HEK293 (cell line): ENCODE data around the gene PRPF4.

Experiments
- GLI2 ChIP-seq: fragments of 450-650 bp; formaldehyde crosslinking; IDR thresholded peaks from 2 replicates; pipeline ENCODE4; 2017; ENCODE audit warnings: missing biosample characterization, missing genetic modification characterization, low read depth, borderline replicate concordance
- HOXC10 ChIP-seq: sonication (generic); formaldehyde crosslinking; IDR thresholded peaks from 2 replicates; pipeline ENCODE4 v1.8.1; 2023; ENCODE audit warnings: mild to moderate bottlenecking, missing genetic modification reagents
- MEIS1 ChIP-seq: sonication (generic); formaldehyde crosslinking; IDR thresholded peaks from 2 replicates; pipeline ENCODE4 v1.8.1; 2022; ENCODE audit warnings: missing genetic modification reagents, mild to moderate bottlenecking, borderline replicate concordance
- PRDM1 ChIP-seq: fragments of 450-650 bp; formaldehyde crosslinking; IDR thresholded peaks from 2 replicates; pipeline ENCODE4; 2016; ENCODE audit warnings: missing biosample characterization, missing genetic modification characterization
- PRDM10 ChIP-seq: fragments of 450-650 bp; formaldehyde crosslinking; IDR thresholded peaks from 2 replicates; pipeline ENCODE4 v1.5.1; 2016; ENCODE audit warnings: missing biosample characterization, missing genetic modification characterization
- RBAK ChIP-seq: fragments of 450-650 bp; formaldehyde crosslinking; IDR thresholded peaks from 2 replicates; pipeline ENCODE4 v1.5.1; 2016; ENCODE audit warnings: missing biosample characterization, missing genetic modification characterization
- SCRT1 ChIP-seq: fragments of 450-650 bp; formaldehyde crosslinking; IDR thresholded peaks from 2 replicates; pipeline ENCODE4 v1.5.1; 2016; ENCODE audit warnings: missing biosample characterization, missing genetic modification characterization, borderline replicate concordance
- TRIM28 ChIP-seq: IDR thresholded peaks from 2 replicates; pipeline ENCODE4 v1.6.1; 2011; ENCODE audit warnings: low read length, control low read depth, borderline replicate concordance
- ZBTB11 ChIP-seq: fragments of 450-650 bp; formaldehyde crosslinking; conservative IDR thresholded peaks from 2 replicates; pipeline ENCODE4 v1.5.1; 2016; ENCODE audit warnings: low read depth, missing biosample characterization, missing genetic modification characterization
- ZBTB49 ChIP-seq: fragments of 450-650 bp; formaldehyde crosslinking; IDR thresholded peaks from 2 replicates; pipeline ENCODE4 v1.5.1; 2016; ENCODE audit warnings: missing biosample characterization, missing genetic modification characterization, low read depth
- ZBTB7A ChIP-seq: fragments of 450-650 bp; formaldehyde crosslinking; IDR thresholded peaks from 2 replicates; pipeline ENCODE4 v1.5.1; 2016; ENCODE audit warnings: low read depth, missing biosample characterization, missing genetic modification characterization
- ZNF132 ChIP-seq: fragments of 450-650 bp; formaldehyde crosslinking; IDR thresholded peaks from 2 replicates; pipeline ENCODE4 v1.5.1; 2017; ENCODE audit warnings: missing biosample characterization, missing genetic modification characterization, borderline replicate concordance
- ZNF16 ChIP-seq: fragments of 450-650 bp; formaldehyde crosslinking; IDR thresholded peaks from 2 replicates; pipeline ENCODE4 v1.5.1; 2016; ENCODE audit warnings: low read depth, missing biosample characterization, missing genetic modification characterization
- ZNF423 ChIP-seq: fragments of 450-650 bp; formaldehyde crosslinking; IDR thresholded peaks from 2 replicates; pipeline ENCODE4 v1.5.1; 2016; ENCODE audit warnings: missing biosample characterization, missing genetic modification characterization
- ZNF449 ChIP-seq: fragments of 450-650 bp; formaldehyde crosslinking; IDR thresholded peaks from 2 replicates; pipeline ENCODE4 v1.5.1; 2017; ENCODE audit warnings: missing biosample characterization, mild to moderate bottlenecking, missing genetic modification characterization, moderate library complexity
- ZNF544 ChIP-seq: fragments of 450-650 bp; formaldehyde crosslinking; IDR thresholded peaks from 2 replicates; pipeline ENCODE4 v1.5.0; 2017; ENCODE audit warnings: missing biosample characterization, missing genetic modification characterization
- ZNF549 ChIP-seq: fragments of 450-650 bp; IDR thresholded peaks from 2 replicates; pipeline ENCODE4 v1.5.1; 2018; ENCODE audit warnings: missing biosample characterization, missing genetic modification characterization, mild to moderate bottlenecking, inconsistent platforms, moderate library complexity
- ZNF561 ChIP-seq: fragments of 450-650 bp; IDR thresholded peaks from 2 replicates; pipeline ENCODE4 v1.5.1; 2018; ENCODE audit warnings: missing biosample characterization, missing genetic modification characterization, borderline replicate concordance
- ZNF626 ChIP-seq: fragments of 450-650 bp; sonication (Bioruptor Pico); formaldehyde crosslinking; IDR thresholded peaks from 2 replicates; pipeline ENCODE4 v1.5.1; 2018; ENCODE audit warnings: missing biosample characterization, missing genetic modification characterization, inconsistent platforms
- ZNF639 ChIP-seq: fragments of 450-650 bp; formaldehyde crosslinking; IDR thresholded peaks from 2 replicates; pipeline ENCODE4 v1.5.1; 2016; ENCODE audit warnings: missing biosample characterization, missing genetic modification characterization
- ZNF654 ChIP-seq: fragments of 450-650 bp; formaldehyde crosslinking; IDR thresholded peaks from 2 replicates; pipeline ENCODE4 v1.5.1; 2016; ENCODE audit warnings: low read depth, missing biosample characterization, missing genetic modification characterization
- ZNF701 ChIP-seq: fragments of 450-650 bp; formaldehyde crosslinking; IDR thresholded peaks from 2 replicates; pipeline ENCODE4 v1.5.1; 2016; ENCODE audit warnings: missing biosample characterization, missing genetic modification characterization
- ZNF76 ChIP-seq: fragments of 450-650 bp; formaldehyde crosslinking; IDR thresholded peaks from 2 replicates; pipeline ENCODE4; 2016; ENCODE audit warnings: low read depth, missing biosample characterization, missing genetic modification characterization, borderline replicate concordance
- TF ChIP-seq, protein P1 (sequence below): sonication (generic); formaldehyde crosslinking; IDR thresholded peaks from 2 replicates; pipeline ENCODE4 v1.8.1; 2022; ENCODE audit warnings: mild to moderate bottlenecking, moderate library complexity, missing genetic modification reagents

The PRPF4 gene

DNA sequence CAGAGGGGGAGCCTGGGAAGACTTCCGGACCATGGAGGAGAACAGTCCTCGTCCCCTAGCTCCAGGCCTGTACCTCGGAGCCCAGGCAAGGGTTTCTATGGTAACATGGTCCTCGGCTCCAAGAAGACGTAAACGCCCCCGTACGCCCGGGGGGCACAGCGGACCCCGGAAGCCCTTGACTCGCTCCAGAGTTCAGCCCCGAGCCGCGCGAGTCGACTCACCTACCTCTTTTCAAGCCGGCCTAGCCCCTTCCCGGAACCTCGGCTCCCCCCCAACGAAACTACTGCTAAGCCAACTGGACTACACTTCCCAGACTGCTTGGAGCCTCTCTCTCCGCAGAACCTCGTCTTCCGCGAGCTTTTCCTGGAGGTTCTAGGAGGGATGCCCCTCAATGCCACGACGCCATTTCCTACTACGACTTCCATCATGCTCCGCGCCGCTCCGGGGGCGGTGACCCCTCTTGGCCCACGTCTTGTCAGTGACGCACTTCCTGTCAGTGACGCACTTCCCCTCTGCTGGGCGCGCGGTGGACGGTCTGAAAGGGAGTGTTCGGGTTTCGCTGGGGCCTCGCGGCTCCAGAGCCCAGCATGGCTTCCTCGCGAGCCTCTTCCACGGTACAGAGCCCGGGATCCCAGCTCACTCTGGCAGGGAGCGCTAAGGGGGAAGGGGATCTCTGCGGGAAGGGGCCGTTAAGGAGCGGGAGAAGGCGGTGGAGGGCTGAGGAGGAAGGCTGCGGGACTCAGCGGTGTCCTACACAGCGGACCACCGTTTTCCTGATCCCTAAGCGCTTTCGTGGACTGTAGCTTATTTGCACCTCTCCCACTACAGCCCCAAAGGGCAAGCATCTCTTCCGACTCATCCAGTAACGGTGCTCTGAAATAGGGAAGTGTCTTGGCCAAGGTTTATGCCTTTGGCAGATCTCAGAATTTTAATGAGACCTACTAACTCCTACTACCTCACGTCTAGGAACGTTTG lies at the start of gene PRPF4, which contains the start of gene CDC26 (continued):
- 0 out of 2 replicates have a peak, but pooled peaks have one; percentile 13 for TF ChIP-seq PRDM1 (tag by site-specific recombination)
- no peak for TF ChIP-seq ZNF544 (tag by site-specific recombination)
- TF ChIP-seq ZBTB49 (tag by site-specific recombination): no peak
- 0 out of 2 replicates have a peak, but pooled peaks have one; percentile 32 for TF ChIP-seq ZNF449 (tag by site-specific recombination)
- no peak for TF ChIP-seq SCRT1 (tag by site-specific recombination)
- TF ChIP-seq ZNF639: peak; percentile 40; the same call in 1 of the 2 replicates
- TF ChIP-seq ZNF132 (tag by site-specific recombination): no peak
- TF ChIP-seq ZNF654 (tag by site-specific recombination): no peak
- no peak for TF ChIP-seq ZNF701 (tag by site-specific recombination)
- TF ChIP-seq ZBTB11 (tag by site-specific recombination): peak; percentile 90
- TF ChIP-seq ZNF76 (tag by site-specific recombination): peak; percentile 96
- TF ChIP-seq, protein P1, sequence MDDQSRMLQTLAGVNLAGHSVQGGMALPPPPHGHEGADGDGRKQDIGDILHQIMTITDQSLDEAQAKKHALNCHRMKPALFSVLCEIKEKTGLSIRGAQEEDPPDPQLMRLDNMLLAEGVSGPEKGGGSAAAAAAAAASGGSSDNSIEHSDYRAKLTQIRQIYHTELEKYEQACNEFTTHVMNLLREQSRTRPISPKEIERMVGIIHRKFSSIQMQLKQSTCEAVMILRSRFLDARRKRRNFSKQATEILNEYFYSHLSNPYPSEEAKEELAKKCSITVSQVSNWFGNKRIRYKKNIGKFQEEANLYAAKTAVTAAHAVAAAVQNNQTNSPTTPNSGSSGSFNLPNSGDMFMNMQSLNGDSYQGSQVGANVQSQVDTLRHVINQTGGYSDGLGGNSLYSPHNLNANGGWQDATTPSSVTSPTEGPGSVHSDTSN: no peak
- no peak for TF ChIP-seq HOXC10 (CRISPR knock-in tag)
- TF ChIP-seq RBAK: no peak
- no peak for TF ChIP-seq GLI2 (tag by site-specific recombination)
- TF ChIP-seq ZNF423 (tag by site-specific recombination): 0 out of 2 replicates have a peak, but pooled peaks have one; percentile 11
- TF ChIP-seq ZNF16 (tag by site-specific recombination): no peak
- no peak for TF ChIP-seq MEIS1 (CRISPR knock-in tag)
- no peak for TF ChIP-seq TRIM28
- TF ChIP-seq PRDM10 (tag by site-specific recombination): peak; percentile 85
- TF ChIP-seq ZNF561: no peak
- no peak for TF ChIP-seq ZNF626 (tag by site-specific recombination)
- no peak for TF ChIP-seq ZBTB7A (tag by site-specific recombination)
- no peak for TF ChIP-seq ZNF549 (tag by site-specific recombination)
